HG03575 (cell line): ENCODE data around the gene SNX9.
"Not testable (repeated sequence)": the region's sequence is repeated elsewhere in the genome, so short reads cannot be mapped to it uniquely, and the experiment has no call there.

ENCODE experiments used
- ATAC-seq: cut with Tn5 transposase; IDR thresholded peaks from one replicate; pipeline ENCODE4 v1.9.1; 2021; ENCODE audit not compliant: unreplicated experiment, insufficient number of reproducible peaks, low FRiP score; ENCODE audit errors: extremely low read depth

Gene SNX9

GRCh38 chr6:157849288-157850017 lies 26.4 kb downstream of the SNX9 start:
- no peak for ATAC-seq

- no peak for ATAC-seq
Observed at GRCh38 chr6:157850030-157850429, 27.0 kb downstream of the SNX9 start.

- no peak for ATAC-seq
Observed at GRCh38 chr6:157853018-157853805, 30.2 kb downstream of the SNX9 start.

GRCh38 chr6:157853902-157854502 lies 31.0 kb downstream of the SNX9 start:
- no peak for ATAC-seq

- no peak for ATAC-seq
Observed at GRCh38 chr6:157855325-157855724, 32.3 kb downstream of the SNX9 start.

GRCh38 chr6:157855804-157856203 lies 32.8 kb downstream of the SNX9 start:
- ATAC-seq: not testable (repeated sequence)

- ATAC-seq: not testable (repeated sequence)
Observed at GRCh38 chr6:157858664-157859063, 35.6 kb downstream of the SNX9 start.

- ATAC-seq: no peak
Observed at GRCh38 chr6:157859775-157860504, 36.9 kb downstream of the SNX9 start.

GRCh38 chr6:157860505-157860991 lies 37.5 kb downstream of the SNX9 start:
- no peak for ATAC-seq

- no peak for ATAC-seq
Observed at GRCh38 chr6:157861184-157861583, 38.1 kb downstream of the SNX9 start.

- no peak for ATAC-seq
Observed at GRCh38 chr6:157861814-157862213, 38.8 kb downstream of the SNX9 start.

- ATAC-seq: no peak
Observed at GRCh38 chr6:157862706-157863105, 39.7 kb downstream of the SNX9 start.

GRCh38 chr6:157864185-157864761 lies 41.2 kb downstream of the SNX9 start:
- no peak for ATAC-seq

GRCh38 chr6:157865249-157865648 lies 42.2 kb downstream of the SNX9 start:
- ATAC-seq: no peak

GRCh38 chr6:157867155-157867559 lies 44.1 kb downstream of the SNX9 start:
- ATAC-seq: no peak

GRCh38 chr6:157867981-157868380 lies 44.9 kb downstream of the SNX9 start:
- ATAC-seq: no peak

GRCh38 chr6:157868835-157869234 lies 45.8 kb downstream of the SNX9 start:
- no peak for ATAC-seq

GRCh38 chr6:157869673-157870302 lies 46.7 kb downstream of the SNX9 start:
- no peak for ATAC-seq
